IMR-90 (cell line): ENCODE results near the gene CEP63. TPM values are rescaled to one million over a fixed set of nuclear protein-coding genes. Genes with fewer than 3 reads are reported as not detected.

Experiments
- ATAC-seq: fragments of 200-7000 bp; cut with Tn5 transposase; 2 replicates; pipeline ENCODE4 v1.9.1; 2020; ENCODE audit warnings: low read depth, mild to moderate bottlenecking, moderate library complexity
- BruUV-seq: library from RNA; stranded (reverse); fragments of 400-500 nt; replicated peaks from 2 replicates; lab custom pipeline; 2021; lab: Mats Ljungman, UMichigan
- CTCF ChIA-PET: fragments of 300-600 bp; formaldehyde crosslinking; extraction: SDS; loops from one replicate; lab custom pipeline; 2021; ENCODE audit warnings: antibody characterized with exemption; lab: Yijun Ruan, JAX
- POLR2A ChIA-PET: fragments of 300-600 bp; sonication (Branson Sonifier 250); formaldehyde crosslinking; loops from one replicate; lab custom pipeline; 2022; ENCODE audit warnings: antibody characterized with exemption; ENCODE audit not compliant: unreplicated experiment; lab: Charles Lee
- DNase-seq: peaks from one replicate; pipeline ENCODE4 v3.0.0; 2013
- H2AFZ ChIP-seq: replicated peaks from 2 replicates; pipeline ENCODE3; 2013; ENCODE audit warnings: low read length, mild to moderate bottlenecking; ENCODE audit not compliant: poor library complexity
- H2AK5ac ChIP-seq: 2 replicates; pipeline ENCODE4 v1.6.1; 2013; ENCODE audit warnings: low read depth, low read length, inconsistent platforms
- H2AK9ac ChIP-seq: replicated peaks from 2 replicates; pipeline ENCODE3; 2013; ENCODE audit warnings: mild to moderate bottlenecking, low read depth, low read length, moderate library complexity; ENCODE audit not compliant: poor library complexity
- H2BK120ac ChIP-seq: 2 replicates; pipeline ENCODE4 v1.6.1; 2013; ENCODE audit warnings: low read depth, low read length, inconsistent platforms
- H2BK15ac ChIP-seq: 3 replicates; pipeline ENCODE4 v1.6.1; 2013; ENCODE audit warnings: low read depth, low read length, inconsistent platforms
- H2BK20ac ChIP-seq: 2 replicates; pipeline ENCODE4 v1.6.1; 2013; ENCODE audit warnings: low read depth, mild to moderate bottlenecking, inconsistent platforms, low read length, moderate library complexity
- H2BK5ac ChIP-seq: 2 replicates; pipeline ENCODE4 v1.6.1; 2013; ENCODE audit warnings: mild to moderate bottlenecking, low read depth, low read length, inconsistent platforms; ENCODE audit not compliant: poor library complexity, severe bottlenecking
- H3K14ac ChIP-seq: replicated peaks from 2 replicates; pipeline ENCODE4 v1.6.1; 2013; ENCODE audit warnings: low read depth, low read length, inconsistent platforms
- H3K18ac ChIP-seq: 2 replicates; pipeline ENCODE4 v1.6.1; 2013; ENCODE audit warnings: low read depth, low read length, control low read depth
- H3K23ac ChIP-seq: 2 replicates; pipeline ENCODE4 v1.6.1; 2013; ENCODE audit warnings: low read depth, low read length, inconsistent platforms
- H3K27ac ChIP-seq: 2 replicates; pipeline ENCODE4 v1.5.1; 2013; ENCODE audit warnings: mild to moderate bottlenecking, control low read depth, low read length; ENCODE audit not compliant: insufficient read depth
- H3K27me3 ChIP-seq: 2 replicates; pipeline ENCODE4 v1.6.1; 2013; ENCODE audit warnings: low read length; ENCODE audit not compliant: control insufficient read depth, insufficient read depth
- H3K36me3 ChIP-seq: 2 replicates; pipeline ENCODE4 v1.6.1; 2013; ENCODE audit warnings: low read length, mixed read lengths; ENCODE audit not compliant: control insufficient read depth, insufficient read depth
- H3K4ac ChIP-seq: 2 replicates; pipeline ENCODE4 v1.6.1; 2013; ENCODE audit warnings: low read depth, low read length, inconsistent platforms
- H3K4me1 ChIP-seq: 2 replicates; pipeline ENCODE4 v1.6.1; 2013; ENCODE audit warnings: low read length, mixed read lengths; ENCODE audit not compliant: control insufficient read depth, insufficient read depth
- H3K4me2 ChIP-seq: 2 replicates; pipeline ENCODE4 v1.6.1; 2013; ENCODE audit warnings: low read depth, mild to moderate bottlenecking, control low read depth, low read length, moderate library complexity
- H3K4me3 ChIP-seq: 2 replicates; pipeline ENCODE4 v1.5.1; 2013; ENCODE audit warnings: low read depth, mild to moderate bottlenecking, control low read depth, low read length, moderate library complexity; ENCODE audit not compliant: insufficient read depth
- H3K56ac ChIP-seq: 2 replicates; pipeline ENCODE4 v1.6.1; 2013; ENCODE audit warnings: low read length, inconsistent platforms; ENCODE audit not compliant: insufficient read depth; ENCODE audit errors: extremely low read depth
- H3K79me1 ChIP-seq, 2 experiments: 2 replicates each; pipeline ENCODE4 v1.6.1; 2013; ENCODE audit warnings: low read length in 2 of 2, inconsistent platforms in 1 of 2, low read depth in 1 of 2
- H3K9ac ChIP-seq: 2 replicates; pipeline ENCODE4 v1.6.1; 2013; ENCODE audit warnings: low read depth, low read length, control low read depth
- H3K9me1 ChIP-seq: 2 replicates; pipeline ENCODE4 v1.6.1; 2013; ENCODE audit warnings: low read length, inconsistent platforms; ENCODE audit not compliant: insufficient read depth
- H3K9me3 ChIP-seq: 2 replicates; pipeline ENCODE4 v1.6.1; 2013; ENCODE audit warnings: low read length; ENCODE audit not compliant: control insufficient read depth, insufficient read depth
- H4K20me1 ChIP-seq: 2 replicates; pipeline ENCODE4 v1.6.1; 2013; ENCODE audit warnings: low read length, inconsistent platforms; ENCODE audit not compliant: insufficient read depth
- H4K5ac ChIP-seq: 2 replicates; pipeline ENCODE4 v1.6.1; 2013; ENCODE audit warnings: mild to moderate bottlenecking, low read depth, low read length, control low read depth
- H4K8ac ChIP-seq, 2 experiments: 2 replicates each; pipeline ENCODE4 v1.6.1; 2013; ENCODE audit warnings: low read depth in 2 of 2, low read length in 2 of 2, control low read depth in 1 of 2, inconsistent platforms in 1 of 2
- H4K91ac ChIP-seq: 2 replicates; pipeline ENCODE4 v1.6.1; 2013; ENCODE audit warnings: low read depth, low read length, inconsistent platforms; ENCODE audit not compliant: insufficient read depth
- BHLHE40 ChIP-seq: fragments of 150-350 bp; IDR thresholded peaks from 2 replicates; pipeline ENCODE4 v1.6.1; 2016; ENCODE audit warnings: mild to moderate bottlenecking, low read depth, low read length
- MXI1 ChIP-seq: IDR thresholded peaks from 2 replicates; pipeline ENCODE4 v1.6.1; 2012; ENCODE audit warnings: low read depth, mild to moderate bottlenecking, low read length, moderate library complexity, borderline replicate concordance
- RCOR1 ChIP-seq: IDR thresholded peaks from 2 replicates; pipeline ENCODE4 v1.6.1; 2012; ENCODE audit warnings: mild to moderate bottlenecking, low read length, improper control_type of control experiment; ENCODE audit not compliant: insufficient replicate concordance
- WGBS, 2 experiments: methylation state at CpG; one replicate each; pipeline versions ENCODE4 v1.1.5 to v1.1.7; 2013; ENCODE audit warnings: missing lambda C conversion rate in 2 of 2; ENCODE audit not compliant: insufficient read length in 1 of 2; ENCODE audit errors: extremely low coverage in 2 of 2; 5-methylcytosine and 5-hydroxymethylcytosine counted together
- dilution Hi-C: fragments of 300-500 bp; cut with HindIII; formaldehyde crosslinking; loops from one replicate; pipeline ENCODE4 v1.14.3; 2018; ENCODE audit warnings: low sequenced_read_pairs; ENCODE audit not compliant: unreplicated experiment
- in situ Hi-C: fragments of 300-500 bp; cut with MboI; formaldehyde crosslinking; loops from 3 replicates; pipeline ENCODE4 v1.14.3; 2019; ENCODE audit warnings: low sequenced_read_pairs, inconsistent platforms, mixed read lengths
- intact Hi-C: fragments of 100-400 bp; cut with micrococcal nuclease; formaldehyde crosslinking; loops from 2 replicates; pipeline ENCODE4 v1.10.0; 2022
- polyA plus RNA-seq, 3 experiments: library from polyadenylated mRNA; depleted of rRNA; stranded (reverse); fragments of >200 nt; gene quantifications; 2 replicates each; pipeline ENCODE4 v1.2.3, GENCODE V29; 2012; ENCODE audit warnings: low replicate concordance in 1 of 3
- total RNA-seq: library from RNA; depleted of rRNA; stranded (reverse); fragments of >200 nt; gene quantifications from 2 replicates; pipeline ENCODE4 v1.2.3, GENCODE V29; 2012

Gene CEP63
- total and polyA plus RNA-seq, 2 of the 4 experiments (the other 2 are of a cell fraction): 6.5 to 9.1 TPM

DNA sequence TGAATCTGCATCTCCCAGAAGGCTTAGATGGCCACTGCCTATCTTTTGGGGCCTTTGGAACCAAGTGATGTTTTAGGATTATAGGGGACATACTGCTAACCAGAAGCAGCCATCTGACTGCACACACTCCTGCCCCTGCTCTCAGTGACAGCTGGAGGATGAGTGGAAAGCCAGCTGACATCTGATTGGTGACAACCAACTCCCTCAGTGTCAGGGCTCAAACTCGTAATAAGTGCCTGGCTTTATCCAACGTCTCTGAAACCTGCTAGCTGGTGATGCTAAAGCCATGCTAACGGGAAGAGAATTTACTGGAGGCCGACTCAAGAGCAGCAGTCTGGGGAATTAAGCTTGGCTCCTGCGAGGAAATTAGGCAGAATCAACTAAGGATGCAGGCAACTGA, 129.9 kb downstream of the CEP63 start:
- H4K5ac ChIP-seq: no peak overlapping the region; the same call in 1 of the 2 replicates
- in situ Hi-C loops: no loop called here
- ATAC-seq: no peak

More for the DNA sequence above, 129.9 kb downstream of the CEP63 start:
- no peak for TF ChIP-seq RCOR1
- no peak for TF ChIP-seq MXI1
- TF ChIP-seq BHLHE40: no peak
- no peak overlapping the region for H3K9ac ChIP-seq
- H3K27me3 ChIP-seq: peaks cover 28% of the 10 kb centered on the region
- peak overlapping the region; percentile 3; the same call in 1 of the 2 replicates for H3K18ac ChIP-seq
- intact Hi-C loops (no loop called here), dilution Hi-C loops (no loop called here)
- no peak overlapping the region for H3K27ac ChIP-seq
- no peaks in the 10 kb centered on the region for H3K9me3 ChIP-seq
- no peak overlapping the region for H2BK15ac ChIP-seq
- H3K56ac ChIP-seq: no peak overlapping the region
- peaks cover 2% of the 10 kb centered on the region; the same call in 1 of the 2 replicates for H3K4me1 ChIP-seq
- H3K36me3 ChIP-seq: no peaks in the 10 kb centered on the region
- H2BK20ac ChIP-seq: no peak overlapping the region
- H2AK5ac ChIP-seq: no peak overlapping the region
- ChIA-PET CTCF (interaction anchor here (2.1 kb wide), 1 partner anchor 15 kb away, joined by 8 read pairs; no protein-coding TSS in a partner anchor), POLR2A (interaction anchor here (0.6 kb wide), 1 partner anchor 57 kb away, joined by 25 read pairs; no protein-coding TSS in a partner anchor)
- no peak overlapping the region for H2AK9ac ChIP-seq
- H3K4me2 ChIP-seq: no peak overlapping the region
- H2BK120ac ChIP-seq: no peak overlapping the region
- H2BK5ac ChIP-seq: no peak overlapping the region
- no peak overlapping the region for H3K4me3 ChIP-seq
- no peak overlapping the region for H3K23ac ChIP-seq
- H4K20me1 ChIP-seq: no peaks in the 10 kb centered on the region
- no peak overlapping the region for H3K4ac ChIP-seq
- no peaks in the 10 kb centered on the region for H3K79me1 ChIP-seq
- no peak overlapping the region for H3K14ac ChIP-seq
- H3K9me1 ChIP-seq: no peaks in the 10 kb centered on the region; the same call in 1 of the 2 replicates
- no peak overlapping the region for H4K91ac ChIP-seq
- no peak for DNase-seq
- WGBS, 2 experiments: 70% methylated on average over 3 of the region's 5 CpGs; no CpG with 5 or more reads in 1 of the 2 experiments
- BruUV-seq: no TSS peak
- no peak overlapping the region for H4K8ac ChIP-seq
- H2AFZ ChIP-seq: no peak overlapping the region
